Hair follicle dermal papilla cell (primary cell): ENCODE data around the gene SEC61A1. TPM values are rescaled to one million over a fixed set of nuclear protein-coding genes. Genes with fewer than 3 reads are reported as not detected.

Experiments used
- small RNA-seq: library from RNA; depleted of rRNA; stranded (forward); fragments of <200 nt; gene quantifications from one replicate; pipeline ENCODE3, GENCODE V24; 2012
- total RNA-seq: library from RNA; depleted of rRNA; stranded (reverse); fragments of >200 nt; gene quantifications from 2 replicates; pipeline ENCODE4 v1.2.3, GENCODE V29; 2012

Gene SEC61A1
- 325 and 346 TPM in 2 replicates for total RNA-seq

GRCh38 chr3:128051837-128052594, at the start of gene SEC61A1:
SEC61A1 (plus strand) TSS chr3:128052437; CDS start chr3:128052553, 116 bp downstream.

Small RNA genes lying within 50 kb of the gene (small RNA-seq; reads per million reads assigned to genes)
- 0.22 reads per million for gene RNU2-37P

Other genes with a start within 250 kb of the SEC61A1 start
- 63.6 and 74.0 TPM in 2 replicates for gene MGLL, start 229.9 kb upstream of the SEC61A1 start, total RNA-seq
- not detected in 2 replicates for gene KBTBD12, start 137.2 kb upstream of the SEC61A1 start, total RNA-seq
- 30.5 and 39.3 TPM in 2 replicates for gene RUVBL1, start 71.4 kb downstream of the SEC61A1 start, total RNA-seq
- gene EEFSEC, start 101.0 kb downstream of the SEC61A1 start, total RNA-seq: 6.6 and 10.1 TPM in 2 replicates